Astrocyte (in vitro differentiated cells and primary cell): Measurements from ENCODE around the gene KCNMA1. TPM values are rescaled to one million over a fixed set of nuclear protein-coding genes. Genes with fewer than 3 reads are reported as not detected.

Experiments used
- DNase-seq: peaks from one replicate; pipeline ENCODE4 v3.0.0-alpha.2; 2010; ENCODE audit warnings: low read depth
- FAIRE-seq: peaks from 2 replicates; lab custom pipeline; 2011; peaks lifted over from hg19 to GRCh38; lab: Jason Lieb, UNC
- H2AFZ ChIP-seq: 2 replicates; pipeline ENCODE4 v1.6.0; 2012; ENCODE audit warnings: low read depth, low read length, inconsistent platforms
- H3K27ac ChIP-seq: 2 replicates; pipeline ENCODE4 v1.5.1; 2011; ENCODE audit warnings: low read depth, low read length, inconsistent platforms
- H3K27me3 ChIP-seq: 2 replicates; pipeline ENCODE4 v1.6.0; 2011; ENCODE audit warnings: low read length, inconsistent platforms; ENCODE audit not compliant: insufficient read depth
- H3K36me3 ChIP-seq: 2 replicates; pipeline ENCODE4 v1.5.1; 2011; ENCODE audit warnings: low read length, inconsistent platforms; ENCODE audit not compliant: insufficient read depth
- H3K4me1 ChIP-seq: 2 replicates; pipeline ENCODE4 v1.5.1; 2011; ENCODE audit warnings: low read length, inconsistent platforms; ENCODE audit not compliant: insufficient read depth
- H3K4me2 ChIP-seq: 2 replicates; pipeline ENCODE4 v1.6.0; 2012; ENCODE audit warnings: low read length, inconsistent platforms
- H3K4me3 ChIP-seq: 2 replicates; pipeline ENCODE4 v1.5.1; 2011; ENCODE audit warnings: low read depth, mild to moderate bottlenecking, low read length, inconsistent platforms; ENCODE audit not compliant: insufficient read depth
- H3K79me2 ChIP-seq: 2 replicates; pipeline ENCODE4 v1.6.0; 2012; ENCODE audit warnings: mild to moderate bottlenecking, low read length, inconsistent platforms; ENCODE audit not compliant: insufficient read depth
- H3K9ac ChIP-seq: 2 replicates; pipeline ENCODE4 v1.6.0; 2012; ENCODE audit warnings: mild to moderate bottlenecking, low read length, inconsistent platforms
- H3K9me3 ChIP-seq: 2 replicates; pipeline ENCODE4 v1.5.1; 2012; ENCODE audit warnings: low read depth, mild to moderate bottlenecking, low read length, inconsistent platforms; ENCODE audit not compliant: insufficient read depth
- H4K20me1 ChIP-seq: 2 replicates; pipeline ENCODE4 v1.6.0; 2012; ENCODE audit warnings: low read length, inconsistent platforms; ENCODE audit not compliant: insufficient read depth
- H3K27ac Mint-ChIP-seq: one replicate; pipeline ENCODE4 v1.8.0; 2021; ENCODE audit warnings: mild to moderate bottlenecking, mixed read lengths; ENCODE audit not compliant: unreplicated experiment
- H3K27me3 Mint-ChIP-seq: one replicate; pipeline ENCODE4 v1.8.0; 2021; ENCODE audit warnings: low read depth, mixed read lengths; ENCODE audit not compliant: unreplicated experiment
- H3K36me3 Mint-ChIP-seq: one replicate; pipeline ENCODE4 v1.8.0; 2021; ENCODE audit warnings: low read depth, mixed read lengths; ENCODE audit not compliant: unreplicated experiment
- H3K4me1 Mint-ChIP-seq: one replicate; pipeline ENCODE4 v1.8.0; 2021; ENCODE audit warnings: low read depth, mixed read lengths; ENCODE audit not compliant: unreplicated experiment
- H3K4me3 Mint-ChIP-seq: one replicate; pipeline ENCODE4 v1.8.0; 2021; ENCODE audit warnings: mild to moderate bottlenecking, moderate library complexity, mixed read lengths; ENCODE audit not compliant: unreplicated experiment
- H3K9me3 Mint-ChIP-seq: one replicate; pipeline ENCODE4 v1.8.0; 2021; ENCODE audit warnings: mild to moderate bottlenecking, mixed read lengths; ENCODE audit not compliant: unreplicated experiment
- CTCF ChIP-seq: IDR thresholded peaks from 2 replicates; pipeline ENCODE4 v1.5.1; 2011; ENCODE audit warnings: low read depth, mild to moderate bottlenecking, inconsistent platforms, low read length, moderate library complexity; ENCODE audit not compliant: insufficient read depth
- EZH2 ChIP-seq: IDR thresholded peaks from 2 replicates; pipeline ENCODE4 v1.6.1; 2012; ENCODE audit warnings: mild to moderate bottlenecking, low read length, inconsistent platforms; ENCODE audit not compliant: insufficient read depth
- total RNA-seq: library from RNA; stranded (reverse); gene quantifications from 2 replicates; pipeline ENCODE4 v1.2.1, GENCODE V29; 2021

KCNMA1 gene
- total RNA-seq, 1 donor from 2014 or later, result 45.8 TPM

- Histone ChIP-seq H3K9me3 (no peaks in the 10 kb centered on the region), H4K20me1 (peaks cover 15% of the 10 kb centered on the region), H3K27ac (no peak overlapping the region), H3K4me2 (peak overlapping the region; percentile 44), H3K4me1 (peaks cover 15% of the 10 kb centered on the region), H3K4me3 (no peak overlapping the region), H3K79me2 (peaks cover 60% of the 10 kb centered on the region), H3K27me3 (no peaks in the 10 kb centered on the region), H2AFZ (no peak overlapping the region), H3K9ac (no peak overlapping the region), H3K36me3 (no peaks in the 10 kb centered on the region)
- Mint-ChIP-seq H3K36me3 (peaks cover 10% of the 10 kb centered on the region), H3K27me3 (no peaks in the 10 kb centered on the region), H3K4me3 (no peak overlapping the region), H3K27ac (no peak overlapping the region), H3K4me1 (peaks cover 34% of the 10 kb centered on the region), H3K9me3 (no peaks in the 10 kb centered on the region)
- no peak for DNase-seq
- no peak for TF ChIP-seq EZH2
- FAIRE-seq, result no peak
Measured at GRCh38 chr10:77603534-77603927, 34.1 kb downstream of the KCNMA1 start.

- Mint-ChIP-seq H3K9me3 (no peaks in the 10 kb centered on the region), H3K4me1 (peaks cover 29% of the 10 kb centered on the region), H3K27ac (no peak overlapping the region), H3K27me3 (no peaks in the 10 kb centered on the region), H3K36me3 (peaks cover 11% of the 10 kb centered on the region), H3K4me3 (no peak overlapping the region)
- no peak overlapping the region for H3K4me3 ChIP-seq
- no peaks in the 10 kb centered on the region for H3K36me3 ChIP-seq
- peaks cover 15% of the 10 kb centered on the region for H4K20me1 ChIP-seq
- H3K79me2 ChIP-seq, result peaks cover 60% of the 10 kb centered on the region
- no peaks in the 10 kb centered on the region for H3K27me3 ChIP-seq
- FAIRE-seq (no peak), DNase-seq (no peak)
- TF ChIP-seq EZH2, result no peak
- TF ChIP-seq CTCF, result no peak
- H3K27ac ChIP-seq, result no peak overlapping the region
- no peaks in the 10 kb centered on the region for H3K9me3 ChIP-seq
- H3K4me1 ChIP-seq, result peaks cover 15% of the 10 kb centered on the region
- H2AFZ ChIP-seq, result no peak overlapping the region
- no peak overlapping the region for H3K9ac ChIP-seq
- peak overlapping the region; percentile 44 for H3K4me2 ChIP-seq
Measured at GRCh38 chr10:77602913-77603533, 34.6 kb downstream of the KCNMA1 start.

GRCh38 chr10:77602231-77602912, 35.2 kb downstream of the KCNMA1 start:
- Histone ChIP-seq H3K27ac (no peak overlapping the region), H3K27me3 (no peaks in the 10 kb centered on the region), H3K36me3 (no peaks in the 10 kb centered on the region), H3K4me1 (peaks cover 15% of the 10 kb centered on the region), H3K9ac (no peak overlapping the region), H3K79me2 (peaks cover 57% of the 10 kb centered on the region), H3K9me3 (no peaks in the 10 kb centered on the region), H3K4me3 (no peak overlapping the region), H4K20me1 (peaks cover 11% of the 10 kb centered on the region), H3K4me2 (peak overlapping the region; percentile 44), H2AFZ (no peak overlapping the region)
- FAIRE-seq, result no peak
- Mint-ChIP-seq H3K27ac (no peak overlapping the region), H3K4me3 (no peak overlapping the region), H3K4me1 (peaks cover 25% of the 10 kb centered on the region), H3K9me3 (no peaks in the 10 kb centered on the region), H3K27me3 (no peaks in the 10 kb centered on the region), H3K36me3 (peaks cover 11% of the 10 kb centered on the region)
- no peak for DNase-seq
- TF ChIP-seq EZH2, result no peak
- no peak for TF ChIP-seq CTCF
